GM19023 (cell line): ENCODE data around the gene CD109.
"Not testable (repeated sequence)": the region's sequence is repeated elsewhere in the genome, so short reads cannot be mapped to it uniquely, and the experiment has no call there.

Experiments
- ATAC-seq: cut with Tn5 transposase; IDR thresholded peaks from one replicate; pipeline ENCODE4 v1.9.1; 2021; ENCODE audit warnings: mild to moderate bottlenecking, moderate library complexity; ENCODE audit not compliant: unreplicated experiment

The CD109 gene

GRCh38 chr6:73683574-73683973, 12.4 kb upstream of the CD109 start:
- ATAC-seq = not testable (repeated sequence)

GRCh38 chr6:73688351-73688750, 7.7 kb upstream of the CD109 start:
- no peak for ATAC-seq

GRCh38 chr6:73690056-73690455, 5.9 kb upstream of the CD109 start:
- ATAC-seq = no peak

GRCh38 chr6:73691512-73691911, 4.5 kb upstream of the CD109 start:
- ATAC-seq = no peak

GRCh38 chr6:73694711-73695411, 1.1 kb upstream of the CD109 start:
- ATAC-seq = no peak

- no peak for ATAC-seq
These were observed 1.1 kb downstream of the CD109 start for GRCh38 chr6:73696966-73697655.

GRCh38 chr6:73699676-73700459, 3.9 kb downstream of the CD109 start:
- no peak for ATAC-seq

- ATAC-seq = no peak
These were observed 6.4 kb downstream of the CD109 start for GRCh38 chr6:73702444-73702843.

- ATAC-seq = no peak
These were observed 7.5 kb downstream of the CD109 start for GRCh38 chr6:73703466-73703865.

- no peak for ATAC-seq
These were observed 8.3 kb downstream of the CD109 start for GRCh38 chr6:73704260-73704659.

- no peak for ATAC-seq
These were observed 8.8 kb downstream of the CD109 start for GRCh38 chr6:73704798-73705197.

GRCh38 chr6:73706971-73707370, 11.0 kb downstream of the CD109 start:
- ATAC-seq = no peak

- ATAC-seq = no peak
These were observed 14.5 kb downstream of the CD109 start for GRCh38 chr6:73710470-73710869.

- ATAC-seq = no peak
These were observed 14.9 kb downstream of the CD109 start for GRCh38 chr6:73710948-73711347.

- no peak for ATAC-seq
These were observed 16.7 kb downstream of the CD109 start for GRCh38 chr6:73712535-73713173.

- ATAC-seq = no peak
These were observed 17.6 kb downstream of the CD109 start for GRCh38 chr6:73713426-73714147.

GRCh38 chr6:73715111-73715508, 19.1 kb downstream of the CD109 start:
- ATAC-seq = not testable (repeated sequence)

- no peak for ATAC-seq
These were observed 23.0 kb downstream of the CD109 start for GRCh38 chr6:73719046-73719445.

GRCh38 chr6:73722318-73723060, 26.5 kb downstream of the CD109 start:
- peak; percentile 60 for ATAC-seq

- ATAC-seq = not testable (repeated sequence)
These were observed 27.5 kb downstream of the CD109 start for GRCh38 chr6:73723480-73723879.
